Neural cell (in vitro differentiated cells): ENCODE data around the gene HOXB6.

Source experiments
- POLR2AphosphoS5 ChIP-seq: IDR thresholded peaks from 2 replicates; pipeline ENCODE4 v1.6.1; 2012
- SMC3 ChIP-seq: fragments of 450-650 bp; conservative IDR thresholded peaks from 2 replicates; pipeline ENCODE4 v1.6.1; 2014; ENCODE audit warnings: antibody characterized with exemption, mild to moderate bottlenecking, moderate library complexity; ENCODE audit not compliant: poor library complexity
- TF ChIP-seq, protein P1 (sequence below): fragments of 450-650 bp; IDR thresholded peaks from 2 replicates; pipeline ENCODE4 v1.5.1; 2014; ENCODE audit warnings: antibody characterized with exemption, mild to moderate bottlenecking, moderate library complexity; ENCODE audit not compliant: poor library complexity, severe bottlenecking

DNA sequence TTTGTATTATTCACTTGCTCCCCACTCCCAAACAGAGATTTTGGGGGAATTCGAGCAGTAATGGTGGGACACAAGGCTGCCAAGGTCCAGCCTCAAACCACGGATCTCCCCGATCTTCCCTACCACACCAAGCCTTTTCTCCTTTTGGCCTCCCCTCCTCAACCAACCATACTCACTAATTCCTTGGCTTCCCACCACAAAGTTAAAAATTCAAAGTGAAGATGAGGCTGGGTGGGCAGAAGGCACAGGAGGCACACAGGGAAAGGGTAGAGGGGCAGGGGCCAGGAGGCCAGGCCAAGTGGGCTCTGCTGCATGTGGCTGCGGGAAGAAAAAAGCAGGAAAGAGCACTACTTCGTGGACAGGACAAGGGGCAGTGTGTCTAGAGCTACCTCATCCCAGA lies 41.9 kb downstream of the HOXB6 start:
- TF ChIP-seq POLR2AphosphoS5 (no peak), SMC3 (no peak)
- TF ChIP-seq, protein P1, sequence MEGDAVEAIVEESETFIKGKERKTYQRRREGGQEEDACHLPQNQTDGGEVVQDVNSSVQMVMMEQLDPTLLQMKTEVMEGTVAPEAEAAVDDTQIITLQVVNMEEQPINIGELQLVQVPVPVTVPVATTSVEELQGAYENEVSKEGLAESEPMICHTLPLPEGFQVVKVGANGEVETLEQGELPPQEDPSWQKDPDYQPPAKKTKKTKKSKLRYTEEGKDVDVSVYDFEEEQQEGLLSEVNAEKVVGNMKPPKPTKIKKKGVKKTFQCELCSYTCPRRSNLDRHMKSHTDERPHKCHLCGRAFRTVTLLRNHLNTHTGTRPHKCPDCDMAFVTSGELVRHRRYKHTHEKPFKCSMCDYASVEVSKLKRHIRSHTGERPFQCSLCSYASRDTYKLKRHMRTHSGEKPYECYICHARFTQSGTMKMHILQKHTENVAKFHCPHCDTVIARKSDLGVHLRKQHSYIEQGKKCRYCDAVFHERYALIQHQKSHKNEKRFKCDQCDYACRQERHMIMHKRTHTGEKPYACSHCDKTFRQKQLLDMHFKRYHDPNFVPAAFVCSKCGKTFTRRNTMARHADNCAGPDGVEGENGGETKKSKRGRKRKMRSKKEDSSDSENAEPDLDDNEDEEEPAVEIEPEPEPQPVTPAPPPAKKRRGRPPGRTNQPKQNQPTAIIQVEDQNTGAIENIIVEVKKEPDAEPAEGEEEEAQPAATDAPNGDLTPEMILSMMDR = no peak
